ENCODE results near the gene TNS4.

DNA sequence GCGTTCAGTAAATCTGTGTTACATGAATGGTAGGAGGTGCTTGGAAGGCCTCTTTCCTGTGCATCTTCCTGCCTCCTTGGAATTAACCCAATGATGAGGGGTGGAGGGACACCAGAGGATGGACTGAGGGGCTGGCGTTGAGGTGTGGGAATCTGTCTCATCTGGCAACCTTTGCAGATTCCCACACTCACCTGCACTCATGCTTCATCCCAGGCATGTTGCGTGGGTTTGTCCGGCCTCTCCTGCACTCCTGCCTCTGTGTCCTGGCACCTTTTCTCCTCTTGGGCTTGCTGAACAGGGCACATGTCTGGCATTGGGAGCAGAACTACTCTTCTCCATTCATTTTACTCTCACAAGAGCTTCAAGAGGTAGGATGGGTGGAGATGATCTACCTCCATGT lies 61.3 kb downstream of the TNS4 start:
- TF ChIP-seq POLR2A (IDR thresholded peaks at IDR 0.05), result no peak
- TF ChIP-seq, protein P1, sequence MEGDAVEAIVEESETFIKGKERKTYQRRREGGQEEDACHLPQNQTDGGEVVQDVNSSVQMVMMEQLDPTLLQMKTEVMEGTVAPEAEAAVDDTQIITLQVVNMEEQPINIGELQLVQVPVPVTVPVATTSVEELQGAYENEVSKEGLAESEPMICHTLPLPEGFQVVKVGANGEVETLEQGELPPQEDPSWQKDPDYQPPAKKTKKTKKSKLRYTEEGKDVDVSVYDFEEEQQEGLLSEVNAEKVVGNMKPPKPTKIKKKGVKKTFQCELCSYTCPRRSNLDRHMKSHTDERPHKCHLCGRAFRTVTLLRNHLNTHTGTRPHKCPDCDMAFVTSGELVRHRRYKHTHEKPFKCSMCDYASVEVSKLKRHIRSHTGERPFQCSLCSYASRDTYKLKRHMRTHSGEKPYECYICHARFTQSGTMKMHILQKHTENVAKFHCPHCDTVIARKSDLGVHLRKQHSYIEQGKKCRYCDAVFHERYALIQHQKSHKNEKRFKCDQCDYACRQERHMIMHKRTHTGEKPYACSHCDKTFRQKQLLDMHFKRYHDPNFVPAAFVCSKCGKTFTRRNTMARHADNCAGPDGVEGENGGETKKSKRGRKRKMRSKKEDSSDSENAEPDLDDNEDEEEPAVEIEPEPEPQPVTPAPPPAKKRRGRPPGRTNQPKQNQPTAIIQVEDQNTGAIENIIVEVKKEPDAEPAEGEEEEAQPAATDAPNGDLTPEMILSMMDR (IDR thresholded peaks at IDR 0.05), result no peak
- TF ChIP-seq POLR2AphosphoS5 (IDR thresholded peaks at IDR 0.05), result no peak

Data from gastroesophageal sphincter (tissue), 3 donors.